ENCODE measurements around the gene SPATS2L.

DNA sequence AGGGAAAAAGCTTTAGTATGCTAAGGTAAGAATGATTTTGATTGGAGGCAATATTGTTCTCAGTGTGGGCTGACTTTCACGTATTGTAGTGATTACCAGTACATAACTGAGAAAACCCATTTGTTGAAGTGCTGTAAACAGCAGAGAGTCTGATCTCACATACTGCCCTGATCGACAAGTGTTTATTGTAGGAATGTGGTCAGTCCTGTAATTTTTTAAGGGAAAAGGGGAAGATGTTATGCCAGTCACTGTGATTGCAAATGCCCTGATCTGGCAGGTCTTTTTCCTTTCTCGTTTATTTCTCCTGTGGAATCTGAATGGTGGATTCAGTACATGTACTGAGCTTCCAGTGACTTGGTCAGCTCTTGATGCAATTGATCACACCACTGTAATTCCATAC lies 11.5 kb downstream of the SPATS2L start:
- no peak for TF ChIP-seq TAF1 (IDR thresholded peaks at IDR 0.05; ENCODE audit: low read depth)
- TF ChIP-seq YY1 (IDR thresholded peaks at IDR 0.05; ENCODE audit: low read depth), result no peak
- TF ChIP-seq, protein P1, sequence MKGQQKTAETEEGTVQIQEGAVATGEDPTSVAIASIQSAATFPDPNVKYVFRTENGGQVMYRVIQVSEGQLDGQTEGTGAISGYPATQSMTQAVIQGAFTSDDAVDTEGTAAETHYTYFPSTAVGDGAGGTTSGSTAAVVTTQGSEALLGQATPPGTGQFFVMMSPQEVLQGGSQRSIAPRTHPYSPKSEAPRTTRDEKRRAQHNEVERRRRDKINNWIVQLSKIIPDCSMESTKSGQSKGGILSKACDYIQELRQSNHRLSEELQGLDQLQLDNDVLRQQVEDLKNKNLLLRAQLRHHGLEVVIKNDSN (IDR thresholded peaks at IDR 0.05), result no peak
- no peak for TF ChIP-seq RAD21 (IDR thresholded peaks at IDR 0.05; ENCODE audit: low read depth)
- TF ChIP-seq TEAD4 (IDR thresholded peaks at IDR 0.05), result no peak
- TF ChIP-seq TCF12 (IDR thresholded peaks at IDR 0.05; ENCODE audit: low read depth), result no peak
- TF ChIP-seq, protein P2, sequence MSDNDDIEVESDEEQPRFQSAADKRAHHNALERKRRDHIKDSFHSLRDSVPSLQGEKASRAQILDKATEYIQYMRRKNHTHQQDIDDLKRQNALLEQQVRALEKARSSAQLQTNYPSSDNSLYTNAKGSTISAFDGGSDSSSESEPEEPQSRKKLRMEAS (IDR thresholded peaks at IDR 0.05), result no peak
- TF ChIP-seq EP300 (IDR thresholded peaks at IDR 0.05; ENCODE audit: borderline replicate concordance), result no peak
- TF ChIP-seq CEBPB (IDR thresholded peaks at IDR 0.05), result no peak

All from Ishikawa (cell line).